Body of pancreas (tissue), 4 donors: ENCODE measurements around the gene OR4F3. TPM values are rescaled to one million over a fixed set of nuclear protein-coding genes. Genes with fewer than 3 reads are reported as not detected.
"Not testable (repeated sequence)": the region's sequence is repeated elsewhere in the genome, so short reads cannot be mapped to it uniquely, and the experiment has no call there.

Source experiments
- ATAC-seq: fragments of 150-250 bp; one replicate; pipeline ENCODE4 v1.9.1; 2016
- DNase-seq, 4 donors: peaks; one replicate each; pipeline ENCODE4 v3.0.0-alpha.2; 2019
- H3K27ac ChIP-seq, 4 donors: fragments of 200-600 bp; sonication (generic); 1 replicate in 3 of 4; 2 replicates in 1 of 4; pipeline versions ENCODE4 v1.5.1 to v1.6.1; 2016 to 2019; ENCODE audit warnings: mild to moderate bottlenecking in 1 of 4, mixed read lengths in 1 of 4, moderate library complexity in 1 of 4
- H3K27me3 ChIP-seq, 2 donors: fragments of 200-600 bp; sonication (generic); one replicate each; pipeline ENCODE4 v1.6.0; 2016; ENCODE audit warnings: mild to moderate bottlenecking in 1 of 2
- H3K36me3 ChIP-seq, 2 donors: fragments of 200-600 bp; sonication (generic); replicated peaks in 1 of 2; 2 replicates each; pipeline ENCODE4 v1.5.1; 2016; ENCODE audit warnings: low read depth in 2 of 2; ENCODE audit not compliant: insufficient read depth in 1 of 2
- H3K4me1 ChIP-seq: fragments of 200-600 bp; sonication (generic); one replicate; pipeline ENCODE4 v1.6.0; 2016
- H3K4me3 ChIP-seq, 2 donors: fragments of 200-600 bp; sonication (generic); 1 replicate in 1 of 2; 2 replicates in 1 of 2; pipeline ENCODE4 v1.5.1; 2016 to 2019
- H3K9me3 ChIP-seq, 3 donors: fragments of 200-600 bp; sonication (generic); 1 replicate in 2 of 3; 2 replicates in 1 of 3; pipeline ENCODE4 v1.5.1; 2016
- intact Hi-C: fragments of 100-400 bp; cut with DNase I; formaldehyde crosslinking; loops from one replicate; pipeline ENCODE4 v1.15.1; 2023
- total RNA-seq, 2 donors: library from RNA; depleted of rRNA; stranded (reverse); fragments of >200 nt; gene quantifications; one replicate each; pipeline ENCODE4 v1.1.0, GENCODE V29; 2016

Gene OR4F3
- total RNA-seq, result not detected

GRCh38 chr5:181366968-181367367 lies at the start of gene OR4F3:
OR4F3 (plus strand) TSS chr5:181367268.
- H3K27ac ChIP-seq, H3K9me3 ChIP-seq, H3K4me3 ChIP-seq, DNase-seq, H3K36me3 ChIP-seq, H3K27me3 ChIP-seq, intact Hi-C loops, H3K4me1 ChIP-seq, ATAC-seq: not testable (repeated sequence)

Other genes starting within 250 kb of the OR4F3 start
- not detected for gene OR2V1, start 236.1 kb upstream of the OR4F3 start, total RNA-seq
- gene OR2V2, start 219.7 kb upstream of the OR4F3 start, total RNA-seq, result not detected
- 10 to 100 TPM; 11.5 to 17.9 TPM for gene TRIM7, start 162.1 kb upstream of the OR4F3 start, total RNA-seq
- gene TRIM41, start 144.0 kb upstream of the OR4F3 start, total RNA-seq, result 10 to 100 TPM; 12.5 to 15.2 TPM
- gene RACK1, start 123.4 kb upstream of the OR4F3 start, total RNA-seq, result 1,000 to 10,000 TPM; 1,136 to 1,977 TPM
- 10 to 100 TPM; 16.9 to 26.0 TPM for gene TRIM52, start 106.1 kb upstream of the OR4F3 start, total RNA-seq